Gastrocnemius medialis (tissue), 4 donors: ENCODE data around the gene ASCL5.

Experiments used
- POLR2A ChIP-seq, 2 donors: fragments of 450-650 bp; IDR thresholded peaks; one replicate each; pipeline ENCODE4 v1.6.1; 2017; ENCODE audit warnings: antibody characterized with exemption in 2 of 2, mild to moderate bottlenecking in 2 of 2, moderate library complexity in 2 of 2
- TF ChIP-seq, protein P1 (sequence below), 5 experiments: fragments of 450-650 bp in 3 of 5; fragments of 200-600 bp in 2 of 5; sonication (generic) in 2 of 5; IDR thresholded peaks in 4 of 5; conservative IDR thresholded peaks in 1 of 5; 1 replicate in 4 of 5; 2 replicates in 1 of 5; pipeline ENCODE4 v1.5.1; 2016 to 2019; ENCODE audit warnings: antibody characterized with exemption in 5 of 5, mild to moderate bottlenecking in 3 of 5, moderate library complexity in 3 of 5

DNA sequence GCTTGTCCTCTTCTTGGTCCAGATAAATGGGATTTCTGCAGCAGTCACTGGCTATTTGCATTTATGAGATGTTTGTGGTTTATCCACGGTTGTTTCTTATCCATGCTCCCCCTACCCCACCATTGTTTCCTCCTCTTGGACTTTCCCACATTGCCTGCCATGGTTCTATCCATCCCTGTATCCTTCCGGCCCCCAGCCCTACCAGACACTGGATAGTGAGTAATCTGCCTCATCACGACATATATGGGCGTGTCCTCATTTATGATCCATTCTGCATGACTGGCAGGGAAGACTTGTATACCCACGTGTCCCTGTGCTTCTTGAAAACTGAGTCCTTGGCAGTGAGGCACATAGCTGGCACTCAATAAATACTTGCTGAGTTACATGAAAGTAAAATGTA, 54.8 kb downstream of the ASCL5 start:
- TF ChIP-seq, protein P1, sequence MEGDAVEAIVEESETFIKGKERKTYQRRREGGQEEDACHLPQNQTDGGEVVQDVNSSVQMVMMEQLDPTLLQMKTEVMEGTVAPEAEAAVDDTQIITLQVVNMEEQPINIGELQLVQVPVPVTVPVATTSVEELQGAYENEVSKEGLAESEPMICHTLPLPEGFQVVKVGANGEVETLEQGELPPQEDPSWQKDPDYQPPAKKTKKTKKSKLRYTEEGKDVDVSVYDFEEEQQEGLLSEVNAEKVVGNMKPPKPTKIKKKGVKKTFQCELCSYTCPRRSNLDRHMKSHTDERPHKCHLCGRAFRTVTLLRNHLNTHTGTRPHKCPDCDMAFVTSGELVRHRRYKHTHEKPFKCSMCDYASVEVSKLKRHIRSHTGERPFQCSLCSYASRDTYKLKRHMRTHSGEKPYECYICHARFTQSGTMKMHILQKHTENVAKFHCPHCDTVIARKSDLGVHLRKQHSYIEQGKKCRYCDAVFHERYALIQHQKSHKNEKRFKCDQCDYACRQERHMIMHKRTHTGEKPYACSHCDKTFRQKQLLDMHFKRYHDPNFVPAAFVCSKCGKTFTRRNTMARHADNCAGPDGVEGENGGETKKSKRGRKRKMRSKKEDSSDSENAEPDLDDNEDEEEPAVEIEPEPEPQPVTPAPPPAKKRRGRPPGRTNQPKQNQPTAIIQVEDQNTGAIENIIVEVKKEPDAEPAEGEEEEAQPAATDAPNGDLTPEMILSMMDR (IDR thresholded peaks at IDR 0.05 in 4 of 5, conservative IDR thresholded peaks at IDR 0.05 in 1 of 5) = no peak
- no peak for TF ChIP-seq POLR2A (IDR thresholded peaks at IDR 0.05)
